B cell (primary cell): ENCODE measurements around the gene RAPGEF5.
"Not testable (repeated sequence)": the region's sequence is repeated elsewhere in the genome, so short reads cannot be mapped to it uniquely, and the experiment has no call there.

ENCODE experiments used
- EZH2 ChIP-seq: IDR thresholded peaks from 2 replicates; pipeline ENCODE4 v1.6.1; 2012; ENCODE audit warnings: borderline replicate concordance, low read depth, mild to moderate bottlenecking, moderate library complexity, low read length; ENCODE audit not compliant: insufficient read depth, poor library complexity, severe bottlenecking
- TF ChIP-seq, protein P1 (sequence below): fragments of 200-600 bp; IDR thresholded peaks from one replicate; pipeline ENCODE4 v1.8.0; 2022; ENCODE audit warnings: antibody characterized with exemption, mild to moderate bottlenecking

- TF ChIP-seq, protein P1, sequence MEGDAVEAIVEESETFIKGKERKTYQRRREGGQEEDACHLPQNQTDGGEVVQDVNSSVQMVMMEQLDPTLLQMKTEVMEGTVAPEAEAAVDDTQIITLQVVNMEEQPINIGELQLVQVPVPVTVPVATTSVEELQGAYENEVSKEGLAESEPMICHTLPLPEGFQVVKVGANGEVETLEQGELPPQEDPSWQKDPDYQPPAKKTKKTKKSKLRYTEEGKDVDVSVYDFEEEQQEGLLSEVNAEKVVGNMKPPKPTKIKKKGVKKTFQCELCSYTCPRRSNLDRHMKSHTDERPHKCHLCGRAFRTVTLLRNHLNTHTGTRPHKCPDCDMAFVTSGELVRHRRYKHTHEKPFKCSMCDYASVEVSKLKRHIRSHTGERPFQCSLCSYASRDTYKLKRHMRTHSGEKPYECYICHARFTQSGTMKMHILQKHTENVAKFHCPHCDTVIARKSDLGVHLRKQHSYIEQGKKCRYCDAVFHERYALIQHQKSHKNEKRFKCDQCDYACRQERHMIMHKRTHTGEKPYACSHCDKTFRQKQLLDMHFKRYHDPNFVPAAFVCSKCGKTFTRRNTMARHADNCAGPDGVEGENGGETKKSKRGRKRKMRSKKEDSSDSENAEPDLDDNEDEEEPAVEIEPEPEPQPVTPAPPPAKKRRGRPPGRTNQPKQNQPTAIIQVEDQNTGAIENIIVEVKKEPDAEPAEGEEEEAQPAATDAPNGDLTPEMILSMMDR = not testable (repeated sequence)
- TF ChIP-seq EZH2 = not testable (repeated sequence)
These were observed 278.1 kb downstream of the RAPGEF5 start for GRCh38 chr7:22078872-22079271.
